ENCODE measurements around the gene MINDY2. TPM values are rescaled to one million over a fixed set of nuclear protein-coding genes. Genes with fewer than 3 reads are reported as not detected.

MINDY2 gene
- total and polyA plus RNA-seq, 2 donors (not counting 1 experiment from before 2014, with no cell fraction given): 21.1 to 22.3 TPM

- DNase-seq (ENCODE audit: low read depth in 2 of 2): no peak
- no peaks in the 10 kb centered on the region for H3K27me3 ChIP-seq (ENCODE audit: control insufficient read depth, insufficient read depth, low read length)
- no peaks in the 10 kb centered on the region for H3K9me3 ChIP-seq (ENCODE audit: control insufficient read depth, insufficient read depth, low read depth, low read length)
- no peak overlapping the region for H3K27ac ChIP-seq (ENCODE audit: insufficient read depth, low read length)
- TF ChIP-seq CTCF (conservative IDR thresholded peaks at IDR 0.05 in 1 of 2, IDR thresholded peaks at IDR 0.05 in 1 of 2; ENCODE audit: low read depth in 1 of 2, low read length in 2 of 2) (no peak), EZH2 (IDR thresholded peaks at IDR 0.05; ENCODE audit: low read length, missing control alignments) (no peak)
- H4K20me1 ChIP-seq (ENCODE audit: control insufficient read depth, extremely low read depth, insufficient read depth, low read length): peaks cover 3% of the 10 kb centered on the region
- H3K79me2 ChIP-seq (ENCODE audit: control insufficient read depth, insufficient read depth, low read length): peaks cover 50% of the 10 kb centered on the region
- H3K4me1 ChIP-seq (ENCODE audit: control insufficient read depth, extremely low read depth, insufficient read depth, low read length): peaks cover 2% of the 10 kb centered on the region
- H3K9ac ChIP-seq (ENCODE audit: insufficient read depth, low read length): no peak overlapping the region
- H3K4me2 ChIP-seq (ENCODE audit: extremely low read depth, insufficient read depth, low read length): no peak overlapping the region
- no peak overlapping the region for H2AFZ ChIP-seq (ENCODE audit: low read length)
- no peak overlapping the region for H3K4me3 ChIP-seq (replicated peaks in 1 of 4; ENCODE audit: control extremely low read depth in 1 of 4, insufficient read depth in 1 of 4, low read depth in 3 of 4, low read length in 4 of 4)
- no peaks in the 10 kb centered on the region for H3K36me3 ChIP-seq (ENCODE audit: control insufficient read depth, insufficient read depth, low read length)
Measured at GRCh38 chr15:58775402-58775801, 4.3 kb downstream of the MINDY2 start.

- Histone ChIP-seq H3K4me3 (replicated peaks in 1 of 4; ENCODE audit: control extremely low read depth in 1 of 4, insufficient read depth in 1 of 4, low read depth in 3 of 4, low read length in 4 of 4) (no peak overlapping the region), H3K9me3 (ENCODE audit: control insufficient read depth, insufficient read depth, low read depth, low read length) (no peaks in the 10 kb centered on the region), H3K79me2 (ENCODE audit: control insufficient read depth, insufficient read depth, low read length) (peaks cover 42% of the 10 kb centered on the region), H3K4me1 (ENCODE audit: control insufficient read depth, extremely low read depth, insufficient read depth, low read length) (peaks cover 2% of the 10 kb centered on the region), H3K27me3 (ENCODE audit: control insufficient read depth, insufficient read depth, low read length) (no peaks in the 10 kb centered on the region), H3K4me2 (ENCODE audit: extremely low read depth, insufficient read depth, low read length) (no peak overlapping the region), H3K36me3 (ENCODE audit: control insufficient read depth, insufficient read depth, low read length) (no peaks in the 10 kb centered on the region), H2AFZ (ENCODE audit: low read length) (no peak overlapping the region), H3K9ac (ENCODE audit: insufficient read depth, low read length) (no peak overlapping the region), H4K20me1 (ENCODE audit: control insufficient read depth, extremely low read depth, insufficient read depth, low read length) (peaks cover 3% of the 10 kb centered on the region), H3K27ac (ENCODE audit: insufficient read depth, low read length) (no peak overlapping the region)
- DNase-seq (ENCODE audit: low read depth in 2 of 2): no peak
- TF ChIP-seq EZH2 (IDR thresholded peaks at IDR 0.05; ENCODE audit: low read length, missing control alignments): no peak
- no peak for TF ChIP-seq CTCF (conservative IDR thresholded peaks at IDR 0.05 in 1 of 2, IDR thresholded peaks at IDR 0.05 in 1 of 2; ENCODE audit: low read depth in 1 of 2, low read length in 2 of 2)
Measured at GRCh38 chr15:58777107-58777506, 6.0 kb downstream of the MINDY2 start.

GRCh38 chr15:58779554-58779953, 8.5 kb downstream of the MINDY2 start:
- H3K9ac ChIP-seq (ENCODE audit: insufficient read depth, low read length): no peak overlapping the region
- H3K27ac ChIP-seq (ENCODE audit: insufficient read depth, low read length): no peak overlapping the region
- peaks cover under 1% of the 10 kb centered on the region for H3K4me1 ChIP-seq (ENCODE audit: control insufficient read depth, extremely low read depth, insufficient read depth, low read length)
- H3K4me3 ChIP-seq (replicated peaks in 1 of 4; ENCODE audit: control extremely low read depth in 1 of 4, insufficient read depth in 1 of 4, low read depth in 3 of 4, low read length in 4 of 4): no peak overlapping the region
- DNase-seq (ENCODE audit: low read depth in 2 of 2): no peak
- no peaks in the 10 kb centered on the region for H3K27me3 ChIP-seq (ENCODE audit: control insufficient read depth, insufficient read depth, low read length)
- H2AFZ ChIP-seq (ENCODE audit: low read length): no peak overlapping the region
- TF ChIP-seq EZH2 (IDR thresholded peaks at IDR 0.05; ENCODE audit: low read length, missing control alignments) (no peak), CTCF (conservative IDR thresholded peaks at IDR 0.05 in 1 of 2, IDR thresholded peaks at IDR 0.05 in 1 of 2; ENCODE audit: low read depth in 1 of 2, low read length in 2 of 2) (no peak)
- no peak overlapping the region for H3K4me2 ChIP-seq (ENCODE audit: extremely low read depth, insufficient read depth, low read length)
- peaks cover 20% of the 10 kb centered on the region for H3K79me2 ChIP-seq (ENCODE audit: control insufficient read depth, insufficient read depth, low read length)
- peaks cover 3% of the 10 kb centered on the region for H4K20me1 ChIP-seq (ENCODE audit: control insufficient read depth, extremely low read depth, insufficient read depth, low read length)
- no peaks in the 10 kb centered on the region for H3K36me3 ChIP-seq (ENCODE audit: control insufficient read depth, insufficient read depth, low read length)
- H3K9me3 ChIP-seq (ENCODE audit: control insufficient read depth, insufficient read depth, low read depth, low read length): no peaks in the 10 kb centered on the region

Measured in fibroblast of lung (primary cell).